GM19438 (cell line): ENCODE data around the gene NR2C2.
A peak's percentile ranks its signal among the peaks of the same experiment; 100 is the strongest.
"Not testable (repeated sequence)": the region's sequence is repeated elsewhere in the genome, so short reads cannot be mapped to it uniquely, and the experiment has no call there.

ENCODE experiments used
- ATAC-seq: cut with Tn5 transposase; IDR thresholded peaks from one replicate; pipeline ENCODE4 v1.9.1; 2021; ENCODE audit warnings: low read depth; ENCODE audit not compliant: unreplicated experiment

NR2C2 gene

DNA sequence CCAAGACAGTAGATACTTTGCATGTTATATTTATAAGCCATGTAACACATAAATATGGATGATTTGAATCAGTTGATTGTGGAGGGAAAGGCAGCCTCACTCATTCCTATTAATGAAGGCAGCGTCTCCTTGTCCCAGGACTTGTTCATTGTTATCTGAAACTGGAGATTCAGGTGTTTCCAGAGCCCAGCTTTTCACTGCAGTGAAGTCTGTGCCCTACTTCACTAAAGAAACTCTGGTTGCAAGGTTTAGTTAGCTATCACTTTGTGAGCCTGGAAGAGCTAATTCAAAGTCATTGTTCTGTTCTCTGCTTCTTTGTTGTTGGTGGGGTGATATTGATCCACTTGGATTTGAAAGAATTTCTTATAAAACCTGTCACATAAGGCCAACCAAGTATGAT, 9.8 kb downstream of the NR2C2 start:
- ATAC-seq, result no peak

DNA sequence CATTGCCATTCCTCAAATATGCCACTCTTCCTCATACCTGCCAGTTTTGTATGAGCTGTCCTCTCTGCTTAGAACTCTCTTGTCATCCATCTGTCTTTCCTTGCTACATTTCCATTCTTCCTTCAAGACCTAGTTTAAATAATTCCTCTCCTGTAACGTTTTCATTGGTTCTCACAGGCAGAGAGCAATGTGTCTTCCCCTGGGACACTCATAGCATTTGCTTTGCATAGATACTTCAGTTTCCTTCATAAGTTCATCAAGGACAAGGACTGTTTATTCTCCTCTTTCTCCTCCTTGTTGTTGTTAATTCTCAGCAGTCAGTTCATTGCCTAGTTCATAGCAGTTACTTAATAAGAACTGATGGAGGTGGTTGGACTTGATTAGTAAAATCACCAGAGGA, 10.5 kb downstream of the NR2C2 start:
- no peak for ATAC-seq

- ATAC-seq, result no peak
These were observed 12.1 kb downstream of the NR2C2 start for GRCh38 chr3:14959359-14959943.

DNA sequence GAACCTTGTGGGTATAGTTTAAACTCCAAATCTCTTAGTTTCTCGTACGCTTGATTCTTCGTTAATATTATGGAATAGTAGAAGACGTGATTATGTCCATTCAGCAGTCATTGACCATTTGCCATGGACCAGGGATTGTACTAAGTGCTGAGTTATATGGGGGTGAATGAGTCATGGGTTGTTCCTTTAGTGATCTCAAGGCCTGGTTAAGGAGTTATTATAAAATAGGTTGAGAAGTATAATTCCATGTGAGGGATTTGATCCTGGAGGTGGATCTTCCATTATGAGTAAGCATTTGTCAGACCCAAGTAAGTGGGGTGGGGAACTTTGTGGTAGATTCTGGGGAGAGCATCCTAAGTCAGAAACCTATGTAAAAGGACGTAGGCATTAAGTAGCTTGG, 15.4 kb downstream of the NR2C2 start:
- ATAC-seq, result no peak

DNA sequence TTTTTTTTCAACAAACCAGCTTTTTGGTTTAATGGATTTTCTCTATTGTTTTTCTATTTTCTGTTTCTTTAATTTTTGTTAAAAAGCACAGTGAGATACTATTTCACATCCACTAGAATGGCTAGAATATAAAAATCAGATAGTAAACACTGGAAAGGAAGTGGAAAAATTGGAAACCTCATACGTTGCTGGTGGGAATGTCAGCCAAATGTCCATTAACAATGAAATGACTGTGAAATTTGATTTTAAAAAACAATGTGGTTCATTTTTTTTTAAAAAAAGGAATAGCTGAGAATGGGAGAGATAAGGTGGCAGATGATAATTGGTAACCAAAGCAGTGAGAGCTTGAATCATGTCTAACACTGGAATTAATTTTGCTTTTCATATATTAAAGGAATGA, 19.9 kb downstream of the NR2C2 start:
- no peak for ATAC-seq

- no peak for ATAC-seq
These were observed 22.3 kb downstream of the NR2C2 start for GRCh38 chr3:14969671-14970070.

DNA sequence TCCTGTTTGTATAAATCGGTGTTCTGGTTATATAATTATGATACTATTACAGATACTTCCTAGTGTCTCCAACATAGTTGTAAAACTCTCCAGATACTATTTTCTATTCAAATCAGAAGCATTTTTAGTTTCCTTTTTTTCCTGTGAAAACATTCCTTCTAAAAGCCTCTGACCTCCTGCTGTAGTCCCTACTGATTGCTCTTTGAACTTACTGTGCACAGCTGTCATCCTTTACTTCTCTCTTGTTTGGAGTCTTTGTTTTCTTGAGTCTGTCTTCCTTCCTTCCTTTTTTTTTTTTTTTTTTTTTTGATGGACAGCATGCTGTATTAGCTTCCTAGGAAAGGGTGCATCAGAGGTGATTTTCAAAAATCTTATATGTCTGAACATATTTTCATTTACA, 28.9 kb downstream of the NR2C2 start:
- ATAC-seq, result no peak

DNA sequence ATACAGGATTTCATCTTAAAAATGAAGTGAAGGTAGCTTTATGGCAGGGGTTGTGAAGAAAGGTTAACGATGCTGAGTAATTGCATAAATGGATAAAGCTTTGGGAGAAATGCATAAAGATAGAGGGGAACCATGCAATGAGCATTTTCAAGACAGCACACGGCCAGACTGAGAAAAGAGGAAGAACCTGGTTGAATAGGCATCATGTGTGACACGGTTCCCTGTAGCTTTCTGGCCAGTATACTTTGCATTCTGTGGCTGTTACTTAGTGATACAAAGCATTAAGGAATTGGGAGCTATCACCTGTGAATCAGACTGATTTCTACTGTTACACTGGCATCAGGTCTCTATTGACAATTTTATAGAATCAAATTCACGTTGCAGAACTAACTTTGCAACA, 33.3 kb downstream of the NR2C2 start:
- ATAC-seq, result no peak

DNA sequence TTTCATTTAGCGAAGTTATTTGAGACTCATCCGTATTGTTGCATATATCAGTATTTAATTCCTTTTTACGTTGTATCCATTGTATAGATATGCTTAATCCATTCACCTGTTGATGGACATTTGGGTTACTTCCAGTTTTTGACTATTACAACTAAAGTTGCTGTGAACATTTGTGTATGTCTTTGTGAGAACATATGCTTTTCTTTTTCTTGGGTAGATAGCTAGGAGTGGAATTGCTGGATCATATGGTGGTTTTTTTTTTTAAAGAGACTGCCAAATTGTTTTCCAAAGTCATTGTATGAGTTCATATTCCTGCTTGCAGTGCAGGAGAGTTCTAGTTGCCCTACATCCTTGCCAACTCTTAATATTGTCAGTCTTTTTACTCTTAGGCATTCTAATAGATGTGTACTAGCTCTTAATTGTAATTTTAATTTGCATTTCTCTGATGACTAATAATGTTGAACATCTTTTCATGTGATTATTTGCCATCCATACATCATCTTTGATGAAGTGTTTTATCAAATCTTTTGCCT, 37.3 kb downstream of the NR2C2 start:
- no peak for ATAC-seq

DNA sequence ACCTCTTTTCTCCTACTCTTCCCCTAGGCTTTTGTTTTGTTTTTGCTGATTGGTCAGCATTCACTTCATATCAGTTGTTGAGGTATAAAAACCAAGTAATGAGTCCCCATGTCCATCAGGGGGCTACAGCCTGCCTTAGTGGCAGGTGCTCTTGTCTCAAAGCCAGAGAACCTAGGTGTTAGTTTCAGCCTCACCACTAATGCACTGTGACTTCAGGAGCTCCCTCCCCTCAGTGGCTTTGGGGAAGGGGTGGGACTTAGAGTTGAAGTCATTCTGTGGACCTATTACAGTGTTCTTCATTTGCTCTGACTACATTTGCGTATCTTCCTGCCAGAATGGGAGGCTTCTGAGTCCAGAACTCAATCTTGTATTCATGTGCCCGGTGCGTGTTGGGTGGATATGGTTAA, 41.6 kb downstream of the NR2C2 start:
- ATAC-seq, result peak; percentile 99

- no peak for ATAC-seq
These were observed 42.8 kb downstream of the NR2C2 start for GRCh38 chr3:14989943-14990779.

DNA sequence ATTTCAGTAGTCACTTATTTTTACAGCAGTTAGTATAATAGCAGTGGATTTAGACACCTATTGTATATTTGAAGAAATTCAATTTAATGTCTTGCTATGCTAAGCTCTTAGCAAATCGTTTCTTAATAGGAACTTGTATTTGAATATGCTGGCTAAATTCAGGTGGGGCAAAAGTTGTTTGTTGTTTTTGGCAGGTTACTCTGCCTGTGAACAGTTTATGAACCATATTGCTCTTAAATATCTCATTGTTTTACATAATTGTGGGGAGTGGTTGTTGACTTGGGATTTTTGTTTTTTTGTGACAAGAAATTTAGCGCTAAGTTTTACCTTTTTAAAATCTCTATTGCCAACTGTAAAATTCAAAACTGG, 43.4 kb downstream of the NR2C2 start:
- ATAC-seq, result no peak

DNA sequence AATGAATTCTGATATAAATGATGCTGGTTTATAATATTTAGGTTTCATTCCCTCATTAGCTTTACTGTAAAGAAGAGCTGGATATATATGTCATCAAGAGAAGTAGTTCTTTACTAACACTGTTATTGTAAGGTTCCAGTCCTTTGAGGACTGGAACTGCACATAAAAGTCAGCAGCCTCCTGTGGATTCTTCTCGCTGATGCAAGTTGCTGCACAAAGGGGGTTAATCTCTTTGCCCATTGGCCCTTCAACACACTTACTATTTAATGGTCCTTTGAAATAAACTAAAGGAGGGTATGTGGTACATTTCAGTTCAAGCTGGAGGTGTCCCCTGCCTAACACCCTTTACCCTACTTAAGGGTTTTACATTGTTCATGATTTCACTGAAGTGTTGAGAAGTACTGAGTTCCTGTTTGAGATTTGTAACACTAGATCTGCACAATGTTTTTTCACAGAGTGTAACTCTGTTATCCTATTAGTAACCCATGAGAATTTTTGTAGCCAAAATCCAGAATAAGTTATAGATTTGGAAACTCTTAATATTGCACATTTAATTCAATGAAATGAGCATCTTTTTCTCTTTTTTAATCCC, 43.9 kb downstream of the NR2C2 start:
- ATAC-seq, result no peak

GRCh38 chr3:14991818-14992612, 44.6 kb downstream of the NR2C2 start:
- no peak for ATAC-seq

- ATAC-seq, result no peak
These were observed 50.6 kb downstream of the NR2C2 start for GRCh38 chr3:14997941-14998340.

- ATAC-seq, result not testable (repeated sequence)
These were observed 51.8 kb downstream of the NR2C2 start for GRCh38 chr3:14999182-14999581.

DNA sequence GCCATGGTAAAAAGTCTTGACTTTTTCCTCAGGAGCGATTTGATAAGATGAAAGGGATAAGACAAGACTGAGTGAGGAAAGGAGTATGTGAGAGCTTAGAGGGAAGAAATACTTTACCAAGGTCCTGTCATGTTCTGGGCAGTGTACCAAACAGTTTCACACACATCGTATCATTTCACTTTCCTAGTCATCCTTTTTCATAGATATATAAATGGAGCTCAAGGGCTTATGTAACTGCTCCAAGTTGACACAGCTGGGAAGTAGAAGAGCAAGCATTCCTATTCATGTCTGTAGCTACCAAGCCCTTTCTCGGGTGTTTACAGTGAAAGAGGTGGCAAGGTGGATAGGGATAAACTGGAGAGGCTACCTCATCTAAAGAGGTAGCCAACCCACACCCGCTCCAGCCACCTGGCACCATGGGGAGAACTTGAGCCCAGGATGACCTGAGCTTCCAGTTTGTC, 60.3 kb downstream of the NR2C2 start:
- no peak for ATAC-seq

- no peak for ATAC-seq
These were observed 61.8 kb downstream of the NR2C2 start for GRCh38 chr3:15009167-15009566.

DNA sequence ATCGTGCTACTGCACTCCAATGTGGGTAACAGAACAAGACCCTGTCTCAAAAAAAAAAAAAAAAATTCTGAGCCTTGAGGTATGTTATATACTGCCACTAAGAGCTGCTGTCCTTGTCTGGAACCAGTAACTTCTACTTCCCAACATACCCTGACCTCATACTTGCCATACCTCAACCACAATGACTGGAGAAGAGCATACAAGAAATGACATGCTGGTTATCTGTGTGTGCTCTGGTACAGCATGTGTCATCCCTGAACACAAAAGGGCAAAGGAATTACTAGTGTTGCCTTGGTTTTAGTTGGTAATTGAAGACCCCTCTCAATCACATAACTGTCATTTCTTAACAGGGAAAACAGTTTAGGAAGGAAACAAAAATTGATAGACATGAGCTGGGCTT, 63.3 kb downstream of the NR2C2 start:
- no peak for ATAC-seq

DNA sequence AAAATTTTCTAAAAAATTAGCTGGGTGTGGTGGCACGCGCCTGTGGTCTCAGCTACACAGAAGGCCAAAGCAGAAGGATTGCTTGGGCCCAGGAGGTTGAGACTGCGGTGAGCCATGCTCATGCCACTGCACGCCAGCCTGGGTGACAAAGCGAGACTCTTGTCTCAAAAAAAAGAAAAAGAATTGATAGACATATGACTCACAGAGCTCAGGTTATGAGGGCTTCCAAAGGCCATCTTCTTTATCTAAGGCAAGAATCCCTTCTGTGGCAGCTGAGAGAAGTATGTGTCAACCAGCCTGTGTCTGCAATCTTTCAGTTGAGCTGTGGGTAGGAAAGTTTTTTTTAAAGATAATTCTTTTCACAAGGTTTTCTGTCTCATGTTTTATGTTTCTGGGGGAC, 63.8 kb downstream of the NR2C2 start:
- ATAC-seq, result no peak
